NK-92 (cell line): Measurements from ENCODE around the gene DYNC2H1.

Source experiments
- DNase-seq: peaks from one replicate; lab custom pipeline; 2025; ENCODE audit not compliant: unreplicated experiment; lab: John Stamatoyannopoulos, UW

The DYNC2H1 gene

GRCh38 chr11:103108933-103109817 is at the start of gene DYNC2H1:
TSS of gene DYNC2H1 (plus strand) at chr11:103109426. CDS start at chr11:103109575, 149 bp downstream.
- no peak for DNase-seq

- no peak for DNase-seq
Observed at GRCh38 chr11:103061656-103062055, 47.6 kb upstream of the DYNC2H1 start.

- DNase-seq: no peak
Observed at GRCh38 chr11:103067118-103067517, 42.1 kb upstream of the DYNC2H1 start.

- DNase-seq: no peak
Observed at GRCh38 chr11:103069367-103069766, 39.9 kb upstream of the DYNC2H1 start.

GRCh38 chr11:103070142-103070541 is 39.1 kb upstream of the DYNC2H1 start:
- no peak for DNase-seq

- no peak for DNase-seq
Observed at GRCh38 chr11:103071008-103071407, 38.2 kb upstream of the DYNC2H1 start.

- no peak for DNase-seq
Observed at GRCh38 chr11:103076361-103076760, 32.9 kb upstream of the DYNC2H1 start.

- no peak for DNase-seq
Observed at GRCh38 chr11:103077554-103077953, 31.7 kb upstream of the DYNC2H1 start.

- DNase-seq: no peak
Observed at GRCh38 chr11:103078710-103079109, 30.5 kb upstream of the DYNC2H1 start.

GRCh38 chr11:103079833-103080232 is 29.4 kb upstream of the DYNC2H1 start:
- no peak for DNase-seq

GRCh38 chr11:103085758-103086365 is 23.4 kb upstream of the DYNC2H1 start:
- no peak for DNase-seq

GRCh38 chr11:103086461-103086860 is 22.8 kb upstream of the DYNC2H1 start:
- no peak for DNase-seq

GRCh38 chr11:103091064-103091800 is 18.0 kb upstream of the DYNC2H1 start:
- DNase-seq: no peak

- DNase-seq: peak; percentile 45
Observed at GRCh38 chr11:103091801-103092524, 17.3 kb upstream of the DYNC2H1 start, which contains the start of gene DCUN1D5. TSS of gene DCUN1D5 (minus strand) at chr11:103092160. CDS start at chr11:103091872, 288 bp downstream.

GRCh38 chr11:103097279-103097678 is 11.9 kb upstream of the DYNC2H1 start:
- DNase-seq: no peak

GRCh38 chr11:103109818-103110388 is 677 bp downstream of the DYNC2H1 start:
- DNase-seq: no peak

- DNase-seq: no peak
Observed at GRCh38 chr11:103110391-103110790, 1.2 kb downstream of the DYNC2H1 start.

- no peak for DNase-seq
Observed at GRCh38 chr11:103111400-103111799, 2.2 kb downstream of the DYNC2H1 start.

GRCh38 chr11:103112364-103112763 is 3.1 kb downstream of the DYNC2H1 start:
- no peak for DNase-seq

GRCh38 chr11:103114836-103115235 is 5.6 kb downstream of the DYNC2H1 start:
- DNase-seq: no peak

- DNase-seq: no peak
Observed at GRCh38 chr11:103125462-103125861, 16.2 kb downstream of the DYNC2H1 start.
